ENCODE measurements around the gene SLMAP.

The SLMAP gene

DNA sequence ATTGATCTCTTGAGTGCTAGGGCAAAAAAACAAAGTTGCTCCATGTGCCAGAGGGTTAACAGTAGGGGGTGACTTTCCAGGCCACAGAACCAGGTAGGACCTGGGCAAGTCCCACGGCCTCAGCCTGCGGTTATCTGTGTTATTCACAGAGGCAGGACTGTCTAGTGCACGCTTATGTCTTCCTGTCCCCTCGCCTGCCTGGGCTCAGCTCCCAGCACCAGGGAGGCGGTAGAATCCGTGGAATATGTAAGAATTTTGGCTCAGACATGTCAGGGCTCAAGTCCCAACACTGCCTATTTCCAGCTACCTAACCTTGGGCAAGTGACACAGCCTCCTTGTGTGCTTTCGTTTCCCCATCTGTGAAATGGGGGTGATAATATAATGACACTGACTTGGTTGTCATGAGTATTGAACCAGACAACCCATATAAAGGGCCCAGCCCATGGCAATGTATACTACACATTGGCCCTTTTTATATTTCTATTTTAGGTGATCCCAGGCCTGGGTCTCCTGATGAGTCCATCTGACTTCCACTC, 207.8 kb downstream of the SLMAP start:
- no peak for DNase-seq (ENCODE audit: low read depth)

- DNase-seq (ENCODE audit: low read depth), result no peak
Observed at GRCh38 chr3:57966829-57967228, 210.7 kb downstream of the SLMAP start.

DNA sequence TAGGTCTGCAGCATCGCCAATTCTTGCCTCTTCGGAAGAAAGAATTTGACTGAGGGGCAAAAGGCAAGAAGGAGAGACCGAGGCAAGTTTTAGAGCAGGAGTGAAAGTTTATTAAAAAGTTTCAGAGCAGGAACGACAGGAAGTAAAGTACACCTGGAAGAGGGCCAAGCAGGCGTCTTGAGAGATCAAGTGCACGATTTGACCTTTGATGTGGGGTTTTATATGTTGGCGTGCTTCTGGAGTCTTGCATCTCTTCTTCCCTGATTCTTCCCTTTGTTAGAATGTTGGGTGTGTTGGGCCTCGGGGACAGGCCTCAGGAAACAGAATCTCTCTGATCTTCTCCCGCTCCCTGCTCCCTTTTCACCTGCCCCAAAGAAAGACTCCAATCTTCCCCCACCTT, 211.5 kb downstream of the SLMAP start:
- no peak for DNase-seq (ENCODE audit: low read depth)

- DNase-seq (ENCODE audit: low read depth), result no peak
Observed at GRCh38 chr3:57968501-57968900, 212.4 kb downstream of the SLMAP start.

DNA sequence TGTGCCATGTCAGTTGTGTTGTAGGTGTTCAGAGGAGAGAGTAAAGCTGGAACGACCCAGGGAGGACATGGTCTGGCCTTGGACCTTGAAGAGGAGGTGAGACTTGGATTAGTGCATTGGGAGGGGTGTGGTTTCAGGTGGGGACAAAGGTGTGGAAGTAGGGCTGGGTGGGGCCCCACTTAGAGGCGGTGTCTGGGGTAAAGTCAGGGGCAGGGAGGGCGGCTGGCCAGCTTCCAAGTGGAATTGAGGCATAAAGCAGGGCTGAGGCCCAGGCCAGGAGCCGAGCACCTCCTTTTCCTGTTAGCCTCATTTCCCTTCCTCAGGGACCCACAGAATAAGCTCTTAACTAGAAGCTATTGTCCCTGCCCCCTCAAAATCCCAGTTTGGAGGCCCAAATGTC, 215.9 kb downstream of the SLMAP start:
- no peak for DNase-seq (ENCODE audit: low read depth)

- no peak for DNase-seq (ENCODE audit: low read depth)
Observed at GRCh38 chr3:57972531-57973111, 216.5 kb downstream of the SLMAP start.

DNA sequence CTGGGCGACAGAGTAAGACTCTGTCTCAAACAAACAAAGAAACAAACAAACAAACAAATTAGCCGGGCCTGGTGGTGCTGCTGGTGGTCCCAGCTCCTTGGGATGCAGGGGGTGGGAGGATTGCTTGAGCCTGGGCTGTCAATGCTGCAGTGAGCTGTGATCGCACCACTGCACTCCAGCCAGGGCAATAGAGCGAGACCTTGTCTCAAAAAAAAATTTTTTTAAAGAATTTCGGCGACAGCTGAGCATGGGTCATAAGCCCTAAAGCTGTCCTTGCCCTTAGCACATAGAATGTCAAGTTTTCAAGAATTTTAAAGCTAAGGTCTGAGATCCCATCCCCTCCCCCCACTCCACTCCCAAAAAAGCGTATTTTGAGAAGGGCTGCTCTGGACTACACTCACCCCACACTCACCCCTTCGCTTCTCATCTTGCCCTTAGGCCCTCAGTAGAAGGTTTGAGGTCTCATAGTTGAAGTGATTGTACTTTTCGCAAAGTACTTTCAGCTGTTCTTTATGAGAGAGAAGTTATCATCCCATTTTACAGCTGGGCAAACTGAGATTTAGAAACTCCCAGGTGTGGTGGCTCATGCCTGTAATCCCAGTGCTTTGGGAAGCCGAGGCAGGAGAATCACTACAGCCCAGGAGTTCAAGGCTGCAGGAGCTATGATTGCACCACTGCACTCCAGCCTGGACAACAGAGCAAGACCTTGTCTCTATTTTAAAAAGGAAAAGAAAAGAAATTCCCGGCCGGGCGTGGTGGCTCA, 217.8 kb downstream of the SLMAP start:
- no peak for DNase-seq (ENCODE audit: low read depth)

DNA sequence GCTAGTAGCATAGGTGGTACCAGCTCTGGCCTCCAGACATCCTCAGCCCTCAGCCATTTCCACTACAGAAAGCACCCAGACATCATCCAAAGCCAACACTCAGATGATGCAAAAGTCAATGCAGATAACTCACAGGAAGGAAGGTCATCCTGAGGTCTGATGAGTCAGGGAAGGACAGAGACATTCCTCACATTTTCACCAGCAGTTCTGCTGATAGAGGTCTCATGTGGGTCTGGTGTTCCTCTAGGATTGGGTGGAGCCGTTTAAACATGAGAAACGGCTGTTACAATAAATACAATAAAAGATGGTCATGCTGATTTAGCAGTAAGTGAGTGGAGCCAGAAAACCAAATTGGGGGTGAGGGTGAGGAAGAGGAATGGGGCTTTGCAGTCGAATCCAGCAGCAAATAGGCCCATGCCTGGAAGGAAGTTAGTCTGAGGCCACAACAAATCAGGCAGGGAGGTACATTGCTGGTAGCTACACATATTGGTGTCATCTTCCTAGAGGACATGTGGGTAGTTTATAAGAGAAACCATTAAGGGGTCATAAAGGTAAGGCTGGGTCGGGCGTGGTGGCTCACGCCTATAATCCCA, 218.8 kb downstream of the SLMAP start:
- DNase-seq (ENCODE audit: low read depth), result no peak

DNA sequence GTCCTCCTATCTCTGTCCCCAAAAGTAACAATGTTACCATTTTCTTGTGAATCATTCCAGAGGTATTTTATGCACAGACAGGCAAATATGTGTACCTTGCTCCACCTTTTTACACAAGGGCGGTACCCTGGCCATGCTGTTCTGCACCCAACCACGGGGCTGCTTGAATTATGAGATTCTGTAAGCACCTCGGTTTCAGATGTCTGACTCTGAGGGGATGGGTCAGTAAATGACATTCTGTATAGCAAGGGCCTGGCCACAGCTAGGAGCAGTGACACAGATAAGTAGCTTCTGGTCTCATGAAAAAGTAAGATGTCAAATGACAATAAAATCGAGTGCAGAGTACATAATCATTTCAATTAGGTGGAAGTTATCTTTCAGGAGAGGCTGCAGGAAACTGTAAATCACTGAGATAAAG, 221.7 kb downstream of the SLMAP start:
- no peak for DNase-seq (ENCODE audit: low read depth)

DNA sequence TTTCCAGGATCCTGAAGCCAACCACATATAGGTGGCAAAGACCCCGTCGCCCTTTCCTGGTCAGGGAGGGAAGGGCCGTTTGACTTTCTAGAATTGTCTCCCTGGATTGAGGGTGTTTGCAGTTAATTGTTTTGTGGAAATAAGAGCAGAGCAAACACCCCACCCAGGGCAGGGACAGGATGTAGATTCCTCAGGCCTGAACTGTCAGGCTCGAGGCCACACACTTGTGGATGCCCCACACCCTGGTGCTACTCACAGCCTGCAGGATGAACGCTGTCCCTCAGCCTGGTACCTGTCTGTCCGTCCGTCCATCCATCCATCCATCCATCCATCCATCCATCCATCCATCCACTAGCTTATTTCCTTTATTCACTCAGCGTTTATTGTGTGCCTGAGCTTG, 222.2 kb downstream of the SLMAP start:
- DNase-seq (ENCODE audit: low read depth), result no peak

Measured in activated T-helper 9 cell treated with anti-CD3 and anti-CD28 coated beads, Interleukin-2, amount 50 U/mL, for 16 hours (primary cell).